Naive thymus-derived CD4-positive, alpha-beta T cell (primary cell): Measurements from ENCODE around the gene CLTRN. TPM values are rescaled to one million over a fixed set of nuclear protein-coding genes. Genes with fewer than 3 reads are reported as not detected.

ENCODE experiments used
- ATAC-seq: fragments of 150-1000 bp; cut with Tn5 transposase; 2 replicates; pipeline ENCODE4 v1.10.0; 2021; ENCODE audit warnings: mild to moderate bottlenecking, moderate library complexity
- CTCF ChIA-PET: fragments of 350-600 bp; sonication (Branson Sonifier 250); formaldehyde crosslinking; loops from one replicate; lab custom pipeline; 2021; ENCODE audit warnings: antibody characterized with exemption; lab: Charles Lee
- POLR2A ChIA-PET: fragments of 350-600 bp; sonication (Branson Sonifier 250); formaldehyde crosslinking; loops from one replicate; lab custom pipeline; 2021; ENCODE audit warnings: antibody characterized with exemption, inconsistent platforms; lab: Charles Lee
- DNase-seq, 9 donors: peaks; one replicate each; pipeline versions ENCODE4 v3.0.0 to v3.0.0-alpha.2; 2020 to 2022; ENCODE audit warnings: mixed read lengths in 1 of 9
- H3K27ac ChIP-seq: one replicate; pipeline ENCODE4 v1.7.0; 2013; ENCODE audit warnings: mild to moderate bottlenecking, low read depth, low read length, moderate library complexity
- H3K27me3 ChIP-seq, 2 donors: one replicate each; pipeline ENCODE4 v1.7.0; 2013; ENCODE audit warnings: low read length in 2 of 2, mild to moderate bottlenecking in 2 of 2, moderate library complexity in 2 of 2; ENCODE audit not compliant: control insufficient read depth in 2 of 2, insufficient read depth in 2 of 2
- H3K36me3 ChIP-seq, 3 experiments: 1 replicate in 2 of 3; 2 replicates in 1 of 3; pipeline ENCODE4 v1.7.0; 2013; ENCODE audit warnings: low read length in 3 of 3, mild to moderate bottlenecking in 3 of 3, moderate library complexity in 1 of 3; ENCODE audit not compliant: insufficient read depth in 3 of 3, control insufficient read depth in 2 of 3
- H3K4me1 ChIP-seq, 2 donors: one replicate each; pipeline ENCODE4 v1.7.0; 2013; ENCODE audit warnings: low read length in 2 of 2, mild to moderate bottlenecking in 2 of 2, moderate library complexity in 1 of 2; ENCODE audit not compliant: control insufficient read depth in 2 of 2, insufficient read depth in 2 of 2
- H3K4me3 ChIP-seq: 2 replicates; pipeline ENCODE4 v1.7.0; 2013; ENCODE audit warnings: mild to moderate bottlenecking, low read length
- H3K9me3 ChIP-seq, 3 experiments: 1 replicate in 2 of 3; 2 replicates in 1 of 3; pipeline ENCODE4 v1.7.0; 2013; ENCODE audit warnings: low read length in 3 of 3; ENCODE audit not compliant: control insufficient read depth in 2 of 3
- H3K27ac Mint-ChIP-seq, 9 donors: one replicate each; pipeline ENCODE4 v1.8.0; 2020 to 2022; ENCODE audit warnings: mixed read lengths in 9 of 9, mild to moderate bottlenecking in 8 of 9, moderate library complexity in 5 of 9, inconsistent platforms in 2 of 9
- H3K27me3 Mint-ChIP-seq, 5 donors: one replicate each; pipeline ENCODE4 v1.8.0; 2021 to 2022; ENCODE audit warnings: mixed read lengths in 5 of 5, mild to moderate bottlenecking in 1 of 5
- H3K36me3 Mint-ChIP-seq, 5 donors: one replicate each; pipeline ENCODE4 v1.8.0; 2020 to 2022; ENCODE audit warnings: mixed read lengths in 5 of 5, mild to moderate bottlenecking in 3 of 5, inconsistent platforms in 1 of 5
- H3K4me1 Mint-ChIP-seq, 7 donors: one replicate each; pipeline ENCODE4 v1.8.0; 2020 to 2022; ENCODE audit warnings: mixed read lengths in 7 of 7, mild to moderate bottlenecking in 3 of 7, inconsistent platforms in 1 of 7
- H3K4me3 Mint-ChIP-seq, 10 donors: one replicate each; pipeline ENCODE4 v1.8.0; 2020 to 2022; ENCODE audit warnings: mild to moderate bottlenecking in 10 of 10, mixed read lengths in 10 of 10, moderate library complexity in 6 of 10, inconsistent platforms in 2 of 10
- H3K9me3 Mint-ChIP-seq, 11 donors: one replicate each; pipeline ENCODE4 v1.8.0; 2020 to 2022; ENCODE audit warnings: mixed read lengths in 11 of 11, mild to moderate bottlenecking in 4 of 11, inconsistent platforms in 1 of 11, moderate library complexity in 1 of 11
- intact Hi-C, 2 donors: fragments of 100-400 bp; cut with micrococcal nuclease; formaldehyde crosslinking; loops; one replicate each; pipeline ENCODE4 v1.15.1; 2023
- polyA plus RNA-seq, 2 donors: library from polyadenylated mRNA; unstranded; fragments of 300-500 nt; fragmentation: Illumina TruSeq; gene quantifications; one replicate each; pipeline ENCODE4 v1.2.3, GENCODE V29; 2021
- total RNA-seq, 6 experiments: library from RNA in 5 of 6; stranded (reverse) in 5 of 6; gene quantifications; 1 replicate in 5 of 6; 2 replicates in 1 of 6; pipeline ENCODE4 v1.2.3 and lab custom pipeline; 2021 to 2026

The CLTRN gene
- total and polyA plus RNA-seq, 7 experiments from 2014 or later, result 0.13 to 0.81 (median 0.53) TPM; not detected in 1

DNA sequence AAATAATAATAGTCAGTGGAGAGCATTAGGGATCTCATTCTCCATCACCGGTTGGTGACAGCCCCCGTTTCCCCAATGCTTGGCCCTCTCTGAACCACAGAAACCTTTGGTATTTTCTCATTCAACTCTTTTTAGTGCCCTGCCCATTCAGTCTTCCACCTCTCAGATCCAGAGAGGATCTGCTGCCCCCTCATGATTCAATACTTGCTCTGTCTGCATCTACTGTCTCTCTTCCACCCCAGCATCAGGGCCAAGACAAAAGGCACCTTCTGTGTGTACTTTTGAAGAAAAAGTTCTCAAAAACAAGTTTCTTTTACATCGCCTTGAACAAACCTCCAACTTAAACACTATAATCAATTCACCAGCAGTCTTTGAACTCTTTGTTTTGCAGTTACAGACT lies 19.3 kb downstream of the CLTRN start:
- no peak overlapping the region for H3K4me3 Mint-ChIP-seq
- no peak for ATAC-seq
- Histone ChIP-seq H3K4me1 (no peaks in the 10 kb centered on the region), H3K27me3 (no peaks in the 10 kb centered on the region), H3K27ac (no peak overlapping the region), H3K36me3 (no peaks in the 10 kb centered on the region), H3K4me3 (no peak overlapping the region), H3K9me3 (no peaks in the 10 kb centered on the region)
- DNase-seq, result no peak
- ChIA-PET POLR2A (no interaction called here), CTCF (no interaction called here)
- H3K27ac Mint-ChIP-seq, result peak overlapping the region in 3 of 9 donors; percentile 33 to 79 (median 65)
- peaks cover 4 to 24% (median 16%) of the 10 kb centered on the region in 7 donors for H3K4me1 Mint-ChIP-seq
- H3K27me3 Mint-ChIP-seq, result peaks cover 0 to 7% (median 0%) of the 10 kb centered on the region in 5 donors
- intact Hi-C loops, result loop anchor here in 1 of 2 donors (5.0 kb wide), 1 partner anchor 148 kb away; no protein-coding TSS in a partner anchor
- H3K36me3 Mint-ChIP-seq, result peaks cover 0 to 2% (median 0%) of the 10 kb centered on the region in 5 donors
- peaks cover 0 to 2% (median 0%) of the 10 kb centered on the region in 11 donors for H3K9me3 Mint-ChIP-seq

DNA sequence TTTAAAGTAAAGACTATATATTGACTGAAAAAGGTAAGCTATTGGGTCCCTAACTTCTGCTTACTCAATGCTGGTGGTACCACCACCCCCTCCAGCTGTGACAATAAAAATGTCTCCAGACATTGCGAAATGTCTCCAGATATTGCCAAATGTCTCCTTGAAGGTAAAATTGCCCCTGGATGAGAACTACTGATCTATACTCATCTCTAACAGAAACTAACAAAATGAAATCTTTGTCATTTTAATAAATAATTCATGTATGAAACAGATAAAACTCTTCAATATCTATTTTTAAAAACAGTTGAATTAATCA lies 20.1 kb downstream of the CLTRN start:
- H3K4me3 Mint-ChIP-seq, result peak overlapping the region in 1 of 10 donors; percentile 59
- Histone ChIP-seq H3K27me3 (no peaks in the 10 kb centered on the region), H3K4me1 (no peaks in the 10 kb centered on the region), H3K9me3 (no peaks in the 10 kb centered on the region), H3K4me3 (no peak overlapping the region), H3K36me3 (no peaks in the 10 kb centered on the region), H3K27ac (no peak overlapping the region)
- H3K27ac Mint-ChIP-seq, result no peak overlapping the region
- ChIA-PET CTCF (no interaction called here), POLR2A (no interaction called here)
- intact Hi-C loops, result no loop called here
- peaks cover 0 to 2% (median 0%) of the 10 kb centered on the region in 5 donors for H3K36me3 Mint-ChIP-seq
- no peak for DNase-seq
- peaks cover 0 to 2% (median 0%) of the 10 kb centered on the region in 11 donors for H3K9me3 Mint-ChIP-seq
- ATAC-seq, result no peak
- H3K4me1 Mint-ChIP-seq, result peaks cover 4 to 24% (median 16%) of the 10 kb centered on the region in 7 donors
- H3K27me3 Mint-ChIP-seq, result peaks cover 0 to 7% (median 0%) of the 10 kb centered on the region in 5 donors

DNA sequence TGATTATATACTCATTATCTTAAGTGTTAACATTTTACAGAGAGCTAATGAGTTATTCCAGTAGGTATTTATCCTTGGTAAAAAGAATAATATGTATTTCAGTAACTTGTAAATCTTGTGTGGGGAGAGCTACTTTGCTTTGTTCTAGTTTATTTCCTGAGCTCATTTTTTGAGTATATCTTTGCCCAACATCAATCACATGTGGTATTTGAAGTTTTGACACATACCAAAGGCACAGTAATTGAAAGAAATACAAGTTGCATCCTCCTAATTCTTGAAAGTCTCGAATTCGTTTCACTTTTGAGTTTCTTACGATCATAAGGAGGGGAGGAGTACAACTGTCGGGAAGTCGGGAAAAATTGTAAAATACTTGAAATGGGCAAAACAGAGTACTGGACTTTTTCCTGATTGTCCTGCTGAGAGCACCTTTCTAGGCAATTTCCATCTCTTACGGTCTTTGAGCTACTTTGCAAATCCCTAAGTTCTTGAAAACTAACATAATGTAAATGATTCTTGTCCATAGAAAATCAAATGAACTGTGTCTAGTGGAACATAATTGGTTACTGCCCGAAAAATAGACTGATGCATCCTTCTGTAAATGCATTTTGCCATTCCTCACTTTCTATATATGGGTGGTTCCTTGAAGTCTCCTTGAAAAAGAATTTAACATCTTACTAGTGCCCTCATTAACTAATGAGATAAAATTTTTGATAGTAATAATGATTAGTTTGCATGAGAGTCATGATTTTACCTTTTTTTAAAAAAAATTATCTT lies 20.6 kb downstream of the CLTRN start:
- ChIA-PET POLR2A (no interaction called here), CTCF (no interaction called here)
- Histone ChIP-seq H3K27ac (no peak overlapping the region), H3K9me3 (no peaks in the 10 kb centered on the region), H3K4me1 (no peaks in the 10 kb centered on the region), H3K36me3 (no peaks in the 10 kb centered on the region), H3K27me3 (no peaks in the 10 kb centered on the region), H3K4me3 (no peak overlapping the region)
- peak overlapping the region in 8 of 10 donors; percentile 45 to 76 (median 64) for H3K4me3 Mint-ChIP-seq
- peaks cover 0 to 2% (median 0%) of the 10 kb centered on the region in 11 donors for H3K9me3 Mint-ChIP-seq
- peaks cover 0 to 2% (median 0%) of the 10 kb centered on the region in 5 donors for H3K36me3 Mint-ChIP-seq
- ATAC-seq (no peak), DNase-seq (peak in 4 of 9 donors; percentile 0 to 12 (median 10))
- H3K4me1 Mint-ChIP-seq, result peaks cover 4 to 24% (median 16%) of the 10 kb centered on the region in 7 donors
- H3K27me3 Mint-ChIP-seq, result peaks cover 0 to 7% (median 0%) of the 10 kb centered on the region in 5 donors
- intact Hi-C loops, result no loop called here
- H3K27ac Mint-ChIP-seq, result peak overlapping the region in 4 of 9 donors; percentile 6 to 66 (median 14)

- no peak overlapping the region for H3K27ac ChIP-seq
- no peaks in the 10 kb centered on the region for H3K36me3 ChIP-seq
- no peaks in the 10 kb centered on the region for H3K27me3 ChIP-seq
- no peaks in the 10 kb centered on the region for H3K9me3 ChIP-seq
- intact Hi-C loops, result no loop called here
- H3K4me3 ChIP-seq, result no peak overlapping the region
- Mint-ChIP-seq H3K27me3 (peaks cover 0 to 5% (median 0%) of the 10 kb centered on the region in 5 donors), H3K36me3 (no peaks in the 10 kb centered on the region), H3K9me3 (no peaks in the 10 kb centered on the region), H3K4me3 (no peak overlapping the region), H3K4me1 (peaks cover 0 to 3% (median 0%) of the 10 kb centered on the region in 7 donors), H3K27ac (no peak overlapping the region)
- ATAC-seq (no peak), DNase-seq (no peak)
- no peaks in the 10 kb centered on the region for H3K4me1 ChIP-seq
- POLR2A ChIA-PET, result no interaction called here
- CTCF ChIA-PET, result no interaction called here
These were observed 33.0 kb downstream of the CLTRN start for GRCh38 chrX:15631637-15632036.

DNA sequence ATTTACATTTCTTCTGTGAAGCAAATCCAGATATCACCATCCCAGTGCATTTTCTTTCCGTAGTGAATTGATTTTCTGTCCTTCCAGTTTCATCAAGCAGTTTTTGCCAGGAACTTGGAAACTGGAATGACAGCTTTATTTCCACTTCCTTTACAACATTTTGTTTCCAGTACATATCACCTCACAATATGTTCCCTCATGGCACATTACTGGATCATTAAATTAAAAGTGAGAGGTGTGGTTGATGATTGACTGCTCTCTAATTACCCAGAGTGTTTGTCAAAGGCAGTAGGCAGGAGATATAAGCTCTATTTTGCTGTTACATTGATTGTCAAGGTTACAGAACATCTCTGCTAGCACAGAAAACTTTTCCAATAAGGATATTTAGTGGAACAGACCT lies 41.6 kb downstream of the CLTRN start:
- no peak for DNase-seq
- POLR2A ChIA-PET, result no interaction called here

DNA sequence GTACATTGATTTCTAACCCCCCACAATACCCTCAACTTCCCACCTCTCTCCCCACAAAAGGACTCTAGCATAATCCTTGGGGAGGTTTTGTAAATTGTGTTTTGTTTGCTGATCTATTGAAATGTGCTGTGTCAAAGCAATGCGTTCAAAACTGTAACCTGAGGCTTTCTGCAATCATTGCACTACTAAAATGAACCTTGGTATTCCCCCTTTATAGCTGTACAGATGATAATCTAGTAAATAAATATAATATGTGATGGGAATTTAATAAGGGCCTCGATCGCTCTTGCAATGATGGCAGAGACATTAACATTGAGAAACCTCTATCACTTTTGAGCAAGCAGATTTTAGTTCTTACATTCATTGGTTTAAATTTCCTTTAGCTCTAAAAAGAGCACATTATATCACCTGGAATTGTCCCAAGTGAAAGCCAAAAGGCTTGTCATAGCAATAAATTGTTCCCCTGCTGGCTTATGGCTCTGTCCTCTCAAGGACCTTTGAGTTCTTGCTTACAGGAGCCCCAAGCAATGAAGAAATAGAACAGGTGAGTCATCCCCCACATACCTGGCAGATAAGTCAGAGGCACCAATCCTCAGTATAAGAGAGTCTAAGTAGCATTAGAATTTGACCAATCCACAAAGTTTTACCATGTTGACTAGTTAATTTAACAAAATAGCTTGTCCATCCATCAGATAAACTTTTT lies 45.4 kb downstream of the CLTRN start:
- no peaks in the 10 kb centered on the region for H3K4me1 ChIP-seq
- peaks cover 0 to 2% (median 0%) of the 10 kb centered on the region in 11 donors for H3K9me3 Mint-ChIP-seq
- H3K9me3 ChIP-seq, result no peaks in the 10 kb centered on the region
- no peak overlapping the region for H3K27ac Mint-ChIP-seq
- POLR2A ChIA-PET, result no interaction called here
- no peak overlapping the region for H3K4me3 Mint-ChIP-seq
- H3K36me3 Mint-ChIP-seq, result no peaks in the 10 kb centered on the region
- CTCF ChIA-PET, result no interaction called here
- peaks cover 0 to 6% (median 3%) of the 10 kb centered on the region in 5 donors for H3K27me3 Mint-ChIP-seq
- H3K36me3 ChIP-seq, result no peaks in the 10 kb centered on the region
- H3K4me1 Mint-ChIP-seq, result no peaks in the 10 kb centered on the region
- no peaks in the 10 kb centered on the region for H3K27me3 ChIP-seq
- H3K4me3 ChIP-seq, result no peak overlapping the region
- ATAC-seq (no peak), DNase-seq (no peak)
- no peak overlapping the region for H3K27ac ChIP-seq
- intact Hi-C loops, result no loop called here

More for the DNA sequence above, 41.6 kb downstream of the CLTRN start:
- intact Hi-C loops, result no loop called here
- Mint-ChIP-seq H3K4me1 (no peaks in the 10 kb centered on the region), H3K36me3 (no peaks in the 10 kb centered on the region), H3K4me3 (no peak overlapping the region), H3K27ac (no peak overlapping the region), H3K9me3 (peaks cover 0 to 5% (median 0%) of the 10 kb centered on the region in 11 donors), H3K27me3 (no peaks in the 10 kb centered on the region)
- Histone ChIP-seq H3K36me3 (no peaks in the 10 kb centered on the region), H3K4me1 (no peaks in the 10 kb centered on the region), H3K4me3 (no peak overlapping the region), H3K9me3 (no peaks in the 10 kb centered on the region), H3K27ac (no peak overlapping the region), H3K27me3 (no peaks in the 10 kb centered on the region)
- CTCF ChIA-PET, result no interaction called here
- no peak for ATAC-seq
